ENCODE measurements around the gene PPM1L. TPM values are rescaled to one million over a fixed set of nuclear protein-coding genes. Genes with fewer than 3 reads are reported as not detected.

Gene PPM1L
- total RNA-seq, 1 experiment from 2014 or later: 13.2 TPM

- TF ChIP-seq ZFX (IDR thresholded peaks at IDR 0.05): no peak
- TF ChIP-seq ATF3 (IDR thresholded peaks at IDR 0.05): no peak
- TF ChIP-seq MAX (IDR thresholded peaks at IDR 0.05): no peak
- TF ChIP-seq EZH2phosphoT487 (IDR thresholded peaks at IDR 0.05; ENCODE audit: borderline replicate concordance): no peak
- TF ChIP-seq EGR1 (IDR thresholded peaks at IDR 0.05; ENCODE audit: low read depth): no peak
- no peak for TF ChIP-seq SIN3A (IDR thresholded peaks at IDR 0.05; ENCODE audit: low read depth)
- TF ChIP-seq FOSL1 (IDR thresholded peaks at IDR 0.05; ENCODE audit: low read depth): no peak
- TF ChIP-seq CEBPB (IDR thresholded peaks at IDR 0.05; ENCODE audit: low read depth): no peak
- no peak for TF ChIP-seq YY1 (IDR thresholded peaks at IDR 0.05; ENCODE audit: extremely low read depth, insufficient replicate concordance, low read depth, low read length)
- TF ChIP-seq CTCF (IDR thresholded peaks at IDR 0.05 in 2 of 3, conservative IDR thresholded peaks at IDR 0.05 in 1 of 3; ENCODE audit: borderline replicate concordance in 1 of 3, insufficient read depth in 1 of 3, low read depth in 2 of 3, low read length in 2 of 3): no peak
- TF ChIP-seq SRF (IDR thresholded peaks at IDR 0.05; ENCODE audit: low read depth): no peak
- no peak for TF ChIP-seq POLR2A (IDR thresholded peaks at IDR 0.05; ENCODE audit: borderline replicate concordance, extremely low read depth, insufficient read depth, insufficient read length)
- no peak for TF ChIP-seq ZBTB33 (IDR thresholded peaks at IDR 0.05; ENCODE audit: extremely low read depth, insufficient replicate concordance, low read length)
- intact Hi-C loops (cut with micrococcal nuclease): no loop called here
Measured at GRCh38 chr3:161082063-161082462, 326.0 kb downstream of the PPM1L start.

More at GRCh38 chr3:161082063-161082462, 326.0 kb downstream of the PPM1L start:
- Histone ChIP-seq H3K4me3 (replicated peaks in 1 of 2; ENCODE audit: low read depth in 1 of 2, low read length in 2 of 2) (no peak overlapping the region), H3K9me3 (ENCODE audit: control insufficient read depth in 1 of 2, insufficient read depth in 1 of 2, low read depth in 1 of 2, low read length in 2 of 2) (no peaks in the 10 kb centered on the region), H3K4me1 (ENCODE audit: control insufficient read depth in 1 of 2, insufficient read depth in 2 of 2, low read length in 2 of 2) (no peaks in the 10 kb centered on the region), H3K27ac (ENCODE audit: low read depth, low read length) (no peak overlapping the region), H3K36me3 (ENCODE audit: control insufficient read depth in 1 of 2, insufficient read depth in 2 of 2, low read length in 2 of 2) (no peaks in the 10 kb centered on the region), H3K4me2 (ENCODE audit: low read length) (no peak overlapping the region), H3K9ac (ENCODE audit: low read length) (no peak overlapping the region), H3K27me3 (ENCODE audit: insufficient read depth, low read length) (no peaks in the 10 kb centered on the region), H3K9me2 (ENCODE audit: insufficient read depth) (no peaks in the 10 kb centered on the region), H2AFZ (ENCODE audit: low read depth, low read length, poor library complexity, severe bottlenecking) (no peak overlapping the region), H4K20me1 (ENCODE audit: insufficient read depth) (no peaks in the 10 kb centered on the region), H3K79me2 (ENCODE audit: insufficient read depth, low read length) (no peaks in the 10 kb centered on the region)
- BruUV-seq (replicated peaks): no TSS peak
- POLR2A ChIA-PET: no interaction called here
- no peak for ATAC-seq
- RAD21 ChIA-PET (ENCODE audit: low non-redundant PET in 1 of 2, low total read pairs in 2 of 2, uncharacterized antibody in 2 of 2, unreplicated experiment in 2 of 2): no interaction called here
- CTCF ChIA-PET: no interaction called here
- no peak for DNase-seq (ENCODE audit: low read depth, low spot score)

Measured in HCT116 (cell line).